SU-DHL-6 (cell line): ENCODE data around the gene ARIH1.
"Not testable (repeated sequence)": the region's sequence is repeated elsewhere in the genome, so short reads cannot be mapped to it uniquely, and the experiment has no call there.

Source experiments
- H2AFZ ChIP-seq: fragments of 200-600 bp; sonication (generic); 2 replicates; pipeline ENCODE4 v1.6.1; 2014; ENCODE audit warnings: low read depth, mild to moderate bottlenecking, moderate library complexity, mixed read lengths, antibody characterized with exemption, low read length; ENCODE audit not compliant: severe bottlenecking
- H3F3A ChIP-seq: fragments of 200-600 bp; shearing (Covaris generic); 2 replicates; pipeline ENCODE4 v1.6.0; 2016; ENCODE audit warnings: antibody characterized with exemption, mild to moderate bottlenecking; ENCODE audit not compliant: insufficient read depth
- H3K27ac ChIP-seq: fragments of 200-600 bp; sonication (generic); 2 replicates; pipeline ENCODE4 v1.5.1; 2016; ENCODE audit warnings: low read depth, mild to moderate bottlenecking, low read length, moderate library complexity, mixed read lengths
- H3K27me3 ChIP-seq: fragments of 200-600 bp; sonication (generic), shearing (Covaris generic); 2 replicates; pipeline ENCODE4 v1.6.0; 2014; ENCODE audit warnings: mild to moderate bottlenecking, low read length
- H3K36me3 ChIP-seq: fragments of 200-600 bp; sonication (generic); 2 replicates; pipeline ENCODE4 v1.6.1; 2014; ENCODE audit warnings: mild to moderate bottlenecking, low read length, mixed read lengths
- H3K4me2 ChIP-seq: fragments of 300-600, 200-600 bp; shearing (Covaris generic), sonication (generic); 2 replicates; pipeline ENCODE4 v1.6.0; 2014; ENCODE audit warnings: low read length, low read depth, mild to moderate bottlenecking; ENCODE audit not compliant: poor library complexity, severe bottlenecking
- H3K4me3 ChIP-seq: fragments of 200-600 bp; sonication (generic); 2 replicates; pipeline ENCODE4 v1.5.1; 2014; ENCODE audit warnings: antibody characterized with exemption, low read length, mild to moderate bottlenecking, mixed read lengths; ENCODE audit not compliant: insufficient read depth, poor library complexity, severe bottlenecking
- H3K79me2 ChIP-seq: fragments of 200-600 bp; sonication (generic); 2 replicates; pipeline ENCODE4 v1.6.1; 2014; ENCODE audit warnings: mild to moderate bottlenecking, low read length, moderate library complexity; ENCODE audit not compliant: insufficient read depth
- H3K9ac ChIP-seq: fragments of 200-600 bp; sonication (generic); 2 replicates; pipeline ENCODE4 v1.7.0; 2014; ENCODE audit warnings: mild to moderate bottlenecking, low read length
- H3K9me2 ChIP-seq: fragments of 200-600 bp; sonication (generic); replicated peaks from 2 replicates; pipeline ENCODE4 v1.6.1; 2014; ENCODE audit warnings: low read length; ENCODE audit not compliant: insufficient read depth
- H3K9me3 ChIP-seq: fragments of 200-600 bp; sonication (generic); 2 replicates; pipeline ENCODE4 v1.6.1; 2014; ENCODE audit warnings: low read length, mixed read lengths; ENCODE audit not compliant: insufficient read depth
- H4K20me1 ChIP-seq: fragments of 200-600 bp; sonication (generic); 2 replicates; pipeline ENCODE4 v1.6.1; 2014; ENCODE audit warnings: low read depth, mild to moderate bottlenecking, antibody characterized with exemption, low read length, moderate library complexity, mixed read lengths

ARIH1 gene

GRCh38 chr15:72639759-72640483, 165.8 kb downstream of the ARIH1 start:
- H3F3A ChIP-seq, H3K4me3 ChIP-seq, H3K4me2 ChIP-seq, H3K9me2 ChIP-seq, H3K36me3 ChIP-seq, H2AFZ ChIP-seq, H3K27me3 ChIP-seq, H3K9ac ChIP-seq, H3K27ac ChIP-seq, H4K20me1 ChIP-seq, H3K9me3 ChIP-seq, H3K79me2 ChIP-seq: not testable (repeated sequence)

- H3K4me2 ChIP-seq, H3K4me3 ChIP-seq, H4K20me1 ChIP-seq, H3K79me2 ChIP-seq, H3K27ac ChIP-seq, H3K9me3 ChIP-seq, H2AFZ ChIP-seq, H3K9me2 ChIP-seq, H3K9ac ChIP-seq, H3K27me3 ChIP-seq, H3K36me3 ChIP-seq, H3F3A ChIP-seq: not testable (repeated sequence)
These were observed 168.1 kb downstream of the ARIH1 start for GRCh38 chr15:72642271-72642670.

GRCh38 chr15:72648631-72649253, 174.6 kb downstream of the ARIH1 start:
- H2AFZ ChIP-seq, H3K9me2 ChIP-seq, H4K20me1 ChIP-seq, H3F3A ChIP-seq, H3K4me2 ChIP-seq, H3K79me2 ChIP-seq, H3K27me3 ChIP-seq, H3K9ac ChIP-seq, H3K36me3 ChIP-seq, H3K4me3 ChIP-seq, H3K27ac ChIP-seq, H3K9me3 ChIP-seq: not testable (repeated sequence)
